Neural cell (in vitro differentiated cells): ENCODE results near the gene MAPK4. TPM values are rescaled to one million over a fixed set of nuclear protein-coding genes. Genes with fewer than 3 reads are reported as not detected.

Experiments used
- H2AFZ ChIP-seq: fragments of 200-600, 300-800 bp; sonication (generic), shearing (Covaris generic); 2 replicates; pipeline ENCODE4 v1.6.0; 2014; ENCODE audit warnings: low read depth, mild to moderate bottlenecking, antibody characterized with exemption, low read length, moderate library complexity
- H3F3A ChIP-seq: fragments of 200-600 bp; shearing (Covaris generic); 2 replicates; pipeline ENCODE4 v1.6.1; 2016; ENCODE audit warnings: mild to moderate bottlenecking, moderate library complexity, mixed read lengths, antibody characterized with exemption, low read length; ENCODE audit not compliant: insufficient read depth, poor library complexity, severe bottlenecking
- H3K27ac ChIP-seq: fragments of 200-600, 300-800 bp; sonication (generic), shearing (Covaris generic); 2 replicates; pipeline ENCODE4 v1.5.1; 2014; ENCODE audit warnings: mild to moderate bottlenecking, low read length, moderate library complexity
- H3K27me3 ChIP-seq: fragments of 300-800, 200-600 bp; sonication (generic), shearing (Covaris generic); 2 replicates; pipeline ENCODE4 v1.6.0; 2014; ENCODE audit warnings: mild to moderate bottlenecking, low read depth, low read length, moderate library complexity; ENCODE audit not compliant: insufficient read depth
- H3K36me3 ChIP-seq: fragments of 300-800, 200-600 bp; sonication (generic), shearing (Covaris generic); 2 replicates; pipeline ENCODE4 v1.5.1; 2014; ENCODE audit warnings: mild to moderate bottlenecking, antibody characterized with exemption, low read length, moderate library complexity; ENCODE audit not compliant: insufficient read depth
- H3K4me2 ChIP-seq: fragments of 300-800, 200-600 bp; sonication (generic), shearing (Covaris generic); 2 replicates; pipeline ENCODE4 v1.6.0; 2014; ENCODE audit warnings: mild to moderate bottlenecking, low read length
- H3K4me3 ChIP-seq: fragments of 300-800, 200-600 bp; sonication (generic), shearing (Covaris generic); 2 replicates; pipeline ENCODE4 v1.5.1; 2014; ENCODE audit warnings: mild to moderate bottlenecking, low read length, moderate library complexity
- H3K79me2 ChIP-seq: fragments of 200-600 bp; shearing (Covaris generic); replicated peaks from 2 replicates; pipeline ENCODE4 v1.6.0; 2014; ENCODE audit warnings: mild to moderate bottlenecking, low read length, moderate library complexity; ENCODE audit not compliant: insufficient read depth
- H3K9ac ChIP-seq: fragments of 300-800, 200-600 bp; sonication (generic), shearing (Covaris generic); 2 replicates; pipeline ENCODE4 v1.6.1; 2016; ENCODE audit warnings: mild to moderate bottlenecking, low read length, mixed read lengths
- H3K9me2 ChIP-seq: fragments of 200-600 bp; shearing (Covaris generic); 2 replicates; pipeline ENCODE4 v1.6.1; 2016; ENCODE audit warnings: mild to moderate bottlenecking, low read length, mixed read lengths; ENCODE audit not compliant: insufficient read depth
- H3K9me3 ChIP-seq: fragments of 200-600, 300-800 bp; sonication (generic), shearing (Covaris generic); 2 replicates; pipeline ENCODE4 v1.6.1; 2016; ENCODE audit warnings: mild to moderate bottlenecking, mixed run types, low read length, moderate library complexity, mixed read lengths
- H4K20me1 ChIP-seq: fragments of 200-600 bp; shearing (Covaris generic); 2 replicates; pipeline ENCODE4 v1.6.1; 2016; ENCODE audit warnings: mild to moderate bottlenecking, mixed run types; ENCODE audit not compliant: insufficient read depth
- EP300 ChIP-seq: fragments of 450-650 bp; conservative IDR thresholded peaks from 2 replicates; pipeline ENCODE4 v1.6.1; 2014; ENCODE audit warnings: antibody characterized with exemption, mild to moderate bottlenecking, moderate library complexity; ENCODE audit not compliant: poor library complexity, severe bottlenecking
- EZH2 ChIP-seq: fragments of 200-600, 300-800 bp; shearing (Covaris generic), sonication (generic); IDR thresholded peaks from 2 replicates; pipeline ENCODE4 v1.6.1; 2014; ENCODE audit warnings: antibody characterized with exemption, low read length, borderline replicate concordance, mild to moderate bottlenecking; ENCODE audit not compliant: insufficient read depth, poor library complexity, severe bottlenecking
- MXI1 ChIP-seq: fragments of 450-650 bp; conservative IDR thresholded peaks from 2 replicates; pipeline ENCODE4 v1.6.1; 2014; ENCODE audit warnings: antibody characterized with exemption, mild to moderate bottlenecking; ENCODE audit not compliant: poor library complexity, severe bottlenecking
- POLR2AphosphoS5 ChIP-seq: IDR thresholded peaks from 2 replicates; pipeline ENCODE4 v1.6.1; 2012
- RAD21 ChIP-seq: fragments of 450-650 bp; conservative IDR thresholded peaks from 2 replicates; pipeline ENCODE4 v1.6.1; 2014; ENCODE audit warnings: antibody characterized with exemption, mild to moderate bottlenecking, moderate library complexity
- SMC3 ChIP-seq: fragments of 450-650 bp; conservative IDR thresholded peaks from 2 replicates; pipeline ENCODE4 v1.6.1; 2014; ENCODE audit warnings: antibody characterized with exemption, mild to moderate bottlenecking, moderate library complexity; ENCODE audit not compliant: poor library complexity
- TAF1 ChIP-seq: IDR thresholded peaks from 2 replicates; pipeline ENCODE4 v1.6.1; 2012; ENCODE audit warnings: low read depth
- polyA plus RNA-seq: library from polyadenylated mRNA; depleted of rRNA; stranded (reverse); fragments of >200 nt; gene quantifications from 2 replicates; pipeline ENCODE4 v1.2.3, GENCODE V29; 2014
- TF ChIP-seq, protein P1 (sequence below): fragments of 450-650 bp; IDR thresholded peaks from 2 replicates; pipeline ENCODE4 v1.5.1; 2014; ENCODE audit warnings: antibody characterized with exemption, mild to moderate bottlenecking, moderate library complexity; ENCODE audit not compliant: poor library complexity, severe bottlenecking
- TF ChIP-seq, protein P2 (sequence below): IDR thresholded peaks from 2 replicates; pipeline ENCODE4 v1.6.1; 2012; ENCODE audit warnings: borderline replicate concordance

Gene MAPK4
- polyA plus RNA-seq, 1 donor from 2014 or later: 12.7 TPM

DNA sequence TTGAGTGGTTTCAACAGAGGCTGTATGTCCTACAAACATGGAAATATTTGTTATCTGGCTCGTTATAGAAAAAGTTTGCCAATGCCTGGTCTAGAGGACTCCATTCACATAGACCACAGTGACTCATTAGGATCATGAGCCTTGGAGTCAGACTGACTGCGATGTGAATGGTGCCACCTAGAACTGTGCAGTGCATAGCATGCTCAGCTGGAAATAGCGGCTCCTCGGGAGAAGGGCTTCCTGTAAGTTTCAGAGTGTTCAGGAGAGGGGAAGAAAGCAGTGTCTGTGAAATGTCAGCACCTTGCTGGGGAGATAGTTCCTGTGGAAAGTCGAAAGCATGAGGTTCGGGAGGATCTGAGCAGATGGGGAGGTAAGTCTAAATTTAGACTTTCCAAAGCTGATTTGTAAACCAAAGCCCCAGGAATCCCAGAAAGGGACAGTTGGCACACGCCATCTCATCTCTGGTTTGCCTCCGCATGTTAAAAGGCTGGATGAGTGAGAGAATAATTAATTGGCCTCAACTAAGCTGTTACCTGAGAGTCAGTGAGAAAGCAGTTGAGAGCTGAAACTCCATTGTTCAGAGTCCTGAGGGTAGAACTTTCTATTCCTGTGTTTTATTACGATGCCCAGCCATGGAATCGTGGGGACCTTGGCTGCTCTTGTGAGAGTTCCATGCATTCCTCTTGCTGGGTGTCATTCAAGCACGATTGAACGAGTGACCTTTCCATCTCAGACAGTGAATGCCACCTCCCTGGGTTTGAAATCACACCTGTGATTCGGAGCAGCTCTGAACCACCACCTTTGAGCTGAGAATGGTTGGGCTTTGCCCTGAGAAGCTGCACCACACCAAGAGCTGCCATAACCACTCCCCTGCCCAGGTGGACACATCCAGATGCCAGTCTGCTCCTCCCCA lies 99.5 kb downstream of the MAPK4 start:
- no peaks in the 10 kb centered on the region for H3K27me3 ChIP-seq
- no peak overlapping the region for H3K4me2 ChIP-seq
- H3F3A ChIP-seq: no peaks in the 10 kb centered on the region
- H3K9me2 ChIP-seq: no peaks in the 10 kb centered on the region
- no peak overlapping the region for H3K9ac ChIP-seq
- TF ChIP-seq, protein P1, sequence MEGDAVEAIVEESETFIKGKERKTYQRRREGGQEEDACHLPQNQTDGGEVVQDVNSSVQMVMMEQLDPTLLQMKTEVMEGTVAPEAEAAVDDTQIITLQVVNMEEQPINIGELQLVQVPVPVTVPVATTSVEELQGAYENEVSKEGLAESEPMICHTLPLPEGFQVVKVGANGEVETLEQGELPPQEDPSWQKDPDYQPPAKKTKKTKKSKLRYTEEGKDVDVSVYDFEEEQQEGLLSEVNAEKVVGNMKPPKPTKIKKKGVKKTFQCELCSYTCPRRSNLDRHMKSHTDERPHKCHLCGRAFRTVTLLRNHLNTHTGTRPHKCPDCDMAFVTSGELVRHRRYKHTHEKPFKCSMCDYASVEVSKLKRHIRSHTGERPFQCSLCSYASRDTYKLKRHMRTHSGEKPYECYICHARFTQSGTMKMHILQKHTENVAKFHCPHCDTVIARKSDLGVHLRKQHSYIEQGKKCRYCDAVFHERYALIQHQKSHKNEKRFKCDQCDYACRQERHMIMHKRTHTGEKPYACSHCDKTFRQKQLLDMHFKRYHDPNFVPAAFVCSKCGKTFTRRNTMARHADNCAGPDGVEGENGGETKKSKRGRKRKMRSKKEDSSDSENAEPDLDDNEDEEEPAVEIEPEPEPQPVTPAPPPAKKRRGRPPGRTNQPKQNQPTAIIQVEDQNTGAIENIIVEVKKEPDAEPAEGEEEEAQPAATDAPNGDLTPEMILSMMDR: no peak
- TF ChIP-seq RAD21 (no peak), EZH2 (no peak), TAF1 (no peak), MXI1 (no peak), SMC3 (no peak), POLR2AphosphoS5 (no peak), EP300 (no peak)
- TF ChIP-seq, protein P2, sequence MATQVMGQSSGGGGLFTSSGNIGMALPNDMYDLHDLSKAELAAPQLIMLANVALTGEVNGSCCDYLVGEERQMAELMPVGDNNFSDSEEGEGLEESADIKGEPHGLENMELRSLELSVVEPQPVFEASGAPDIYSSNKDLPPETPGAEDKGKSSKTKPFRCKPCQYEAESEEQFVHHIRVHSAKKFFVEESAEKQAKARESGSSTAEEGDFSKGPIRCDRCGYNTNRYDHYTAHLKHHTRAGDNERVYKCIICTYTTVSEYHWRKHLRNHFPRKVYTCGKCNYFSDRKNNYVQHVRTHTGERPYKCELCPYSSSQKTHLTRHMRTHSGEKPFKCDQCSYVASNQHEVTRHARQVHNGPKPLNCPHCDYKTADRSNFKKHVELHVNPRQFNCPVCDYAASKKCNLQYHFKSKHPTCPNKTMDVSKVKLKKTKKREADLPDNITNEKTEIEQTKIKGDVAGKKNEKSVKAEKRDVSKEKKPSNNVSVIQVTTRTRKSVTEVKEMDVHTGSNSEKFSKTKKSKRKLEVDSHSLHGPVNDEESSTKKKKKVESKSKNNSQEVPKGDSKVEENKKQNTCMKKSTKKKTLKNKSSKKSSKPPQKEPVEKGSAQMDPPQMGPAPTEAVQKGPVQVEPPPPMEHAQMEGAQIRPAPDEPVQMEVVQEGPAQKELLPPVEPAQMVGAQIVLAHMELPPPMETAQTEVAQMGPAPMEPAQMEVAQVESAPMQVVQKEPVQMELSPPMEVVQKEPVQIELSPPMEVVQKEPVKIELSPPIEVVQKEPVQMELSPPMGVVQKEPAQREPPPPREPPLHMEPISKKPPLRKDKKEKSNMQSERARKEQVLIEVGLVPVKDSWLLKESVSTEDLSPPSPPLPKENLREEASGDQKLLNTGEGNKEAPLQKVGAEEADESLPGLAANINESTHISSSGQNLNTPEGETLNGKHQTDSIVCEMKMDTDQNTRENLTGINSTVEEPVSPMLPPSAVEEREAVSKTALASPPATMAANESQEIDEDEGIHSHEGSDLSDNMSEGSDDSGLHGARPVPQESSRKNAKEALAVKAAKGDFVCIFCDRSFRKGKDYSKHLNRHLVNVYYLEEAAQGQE: no peak
- no peaks in the 10 kb centered on the region for H3K9me3 ChIP-seq
- no peak overlapping the region for H2AFZ ChIP-seq
- H3K79me2 ChIP-seq: no peaks in the 10 kb centered on the region
- no peak overlapping the region for H3K4me3 ChIP-seq
- no peaks in the 10 kb centered on the region for H4K20me1 ChIP-seq
- no peak overlapping the region for H3K27ac ChIP-seq
- H3K36me3 ChIP-seq: peaks cover 7% of the 10 kb centered on the region

DNA sequence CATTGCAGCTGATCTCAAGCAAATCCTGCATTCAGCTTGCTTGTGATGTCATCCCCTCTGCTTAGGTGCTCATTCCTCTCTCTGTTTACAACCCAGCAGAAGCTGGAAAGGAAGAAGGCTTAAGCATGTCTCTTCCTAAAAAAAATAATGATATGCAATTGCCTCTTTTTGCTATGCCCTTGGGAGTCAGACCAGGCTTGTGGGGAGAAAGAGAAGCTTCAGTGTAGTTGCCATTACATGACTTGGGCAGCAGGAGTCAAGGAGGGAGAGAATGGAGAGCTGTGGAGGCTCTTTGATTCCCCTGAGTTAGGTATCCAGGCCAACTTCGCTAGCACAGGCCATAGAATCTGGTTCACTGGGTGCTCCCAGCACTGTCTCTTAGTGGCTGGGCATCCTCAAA lies 101.1 kb downstream of the MAPK4 start:
- Histone ChIP-seq H3K79me2 (no peaks in the 10 kb centered on the region), H3F3A (no peaks in the 10 kb centered on the region), H3K36me3 (peaks cover 7% of the 10 kb centered on the region), H3K4me2 (no peak overlapping the region), H3K27ac (no peak overlapping the region), H2AFZ (no peak overlapping the region), H3K9ac (no peak overlapping the region), H3K9me2 (no peaks in the 10 kb centered on the region), H3K9me3 (no peaks in the 10 kb centered on the region), H3K4me3 (no peak overlapping the region), H4K20me1 (no peaks in the 10 kb centered on the region), H3K27me3 (no peaks in the 10 kb centered on the region)
- TF ChIP-seq RAD21 (no peak), TAF1 (no peak), MXI1 (no peak), SMC3 (no peak), EP300 (no peak), EZH2 (no peak), POLR2AphosphoS5 (no peak)
- TF ChIP-seq, protein P2: no peak
- TF ChIP-seq, protein P1: no peak
